Measurements from ENCODE around the gene GADD45G.

GADD45G gene

GRCh38 chr9:89598363-89598713 is 6.5 kb upstream of the GADD45G start:
- no peaks in the 10 kb centered on the region for H3K36me3 ChIP-seq (ENCODE audit: insufficient read depth, low read length)
- H3K9me3 ChIP-seq (ENCODE audit: control insufficient read depth, insufficient read depth, low read length) = no peaks in the 10 kb centered on the region
- peaks cover 7% of the 10 kb centered on the region for H3K4me1 ChIP-seq (ENCODE audit: insufficient read depth, low read length)
- no peak overlapping the region for H3K9ac ChIP-seq (ENCODE audit: low read depth, low read length)

- H3K9me3 ChIP-seq (ENCODE audit: control insufficient read depth, insufficient read depth, low read length) = no peaks in the 10 kb centered on the region
- H3K36me3 ChIP-seq (ENCODE audit: insufficient read depth, low read length) = no peaks in the 10 kb centered on the region
- no peak overlapping the region for H3K9ac ChIP-seq (ENCODE audit: low read depth, low read length)
- H3K4me1 ChIP-seq (ENCODE audit: insufficient read depth, low read length) = peaks cover 3% of the 10 kb centered on the region; the same call in 1 of the 2 replicates
Measured at GRCh38 chr9:89598926-89599325, 5.9 kb upstream of the GADD45G start.

GRCh38 chr9:89600831-89601230 is 4.0 kb upstream of the GADD45G start:
- Histone ChIP-seq H3K36me3 (ENCODE audit: insufficient read depth, low read length) (no peaks in the 10 kb centered on the region), H3K9me3 (ENCODE audit: control insufficient read depth, insufficient read depth, low read length) (no peaks in the 10 kb centered on the region), H3K4me1 (ENCODE audit: insufficient read depth, low read length) (peaks cover 3% of the 10 kb centered on the region; the same call in 1 of the 2 replicates), H3K9ac (ENCODE audit: low read depth, low read length) (no peak overlapping the region)

- peaks cover 4% of the 10 kb centered on the region for H3K4me1 ChIP-seq (ENCODE audit: insufficient read depth, low read length)
- H3K36me3 ChIP-seq (ENCODE audit: insufficient read depth, low read length) = no peaks in the 10 kb centered on the region
- H3K9ac ChIP-seq (ENCODE audit: low read depth, low read length) = no peak overlapping the region
- H3K9me3 ChIP-seq (ENCODE audit: control insufficient read depth, insufficient read depth, low read length) = no peaks in the 10 kb centered on the region
Measured at GRCh38 chr9:89601306-89601705, 3.5 kb upstream of the GADD45G start.

- H3K36me3 ChIP-seq (ENCODE audit: insufficient read depth, low read length) = no peaks in the 10 kb centered on the region
- H3K9ac ChIP-seq (ENCODE audit: low read depth, low read length) = no peak overlapping the region
- H3K4me1 ChIP-seq (ENCODE audit: insufficient read depth, low read length) = peaks cover 9% of the 10 kb centered on the region
- H3K9me3 ChIP-seq (ENCODE audit: control insufficient read depth, insufficient read depth, low read length) = no peaks in the 10 kb centered on the region
Measured at GRCh38 chr9:89601856-89602562, 2.8 kb upstream of the GADD45G start.

GRCh38 chr9:89602978-89603766 is 1.6 kb upstream of the GADD45G start:
- H3K9ac ChIP-seq (ENCODE audit: low read depth, low read length) = peak overlapping the region; percentile 50
- peaks cover 14% of the 10 kb centered on the region for H3K4me1 ChIP-seq (ENCODE audit: insufficient read depth, low read length)
- H3K36me3 ChIP-seq (ENCODE audit: insufficient read depth, low read length) = no peaks in the 10 kb centered on the region
- H3K9me3 ChIP-seq (ENCODE audit: control insufficient read depth, insufficient read depth, low read length) = no peaks in the 10 kb centered on the region

DNA sequence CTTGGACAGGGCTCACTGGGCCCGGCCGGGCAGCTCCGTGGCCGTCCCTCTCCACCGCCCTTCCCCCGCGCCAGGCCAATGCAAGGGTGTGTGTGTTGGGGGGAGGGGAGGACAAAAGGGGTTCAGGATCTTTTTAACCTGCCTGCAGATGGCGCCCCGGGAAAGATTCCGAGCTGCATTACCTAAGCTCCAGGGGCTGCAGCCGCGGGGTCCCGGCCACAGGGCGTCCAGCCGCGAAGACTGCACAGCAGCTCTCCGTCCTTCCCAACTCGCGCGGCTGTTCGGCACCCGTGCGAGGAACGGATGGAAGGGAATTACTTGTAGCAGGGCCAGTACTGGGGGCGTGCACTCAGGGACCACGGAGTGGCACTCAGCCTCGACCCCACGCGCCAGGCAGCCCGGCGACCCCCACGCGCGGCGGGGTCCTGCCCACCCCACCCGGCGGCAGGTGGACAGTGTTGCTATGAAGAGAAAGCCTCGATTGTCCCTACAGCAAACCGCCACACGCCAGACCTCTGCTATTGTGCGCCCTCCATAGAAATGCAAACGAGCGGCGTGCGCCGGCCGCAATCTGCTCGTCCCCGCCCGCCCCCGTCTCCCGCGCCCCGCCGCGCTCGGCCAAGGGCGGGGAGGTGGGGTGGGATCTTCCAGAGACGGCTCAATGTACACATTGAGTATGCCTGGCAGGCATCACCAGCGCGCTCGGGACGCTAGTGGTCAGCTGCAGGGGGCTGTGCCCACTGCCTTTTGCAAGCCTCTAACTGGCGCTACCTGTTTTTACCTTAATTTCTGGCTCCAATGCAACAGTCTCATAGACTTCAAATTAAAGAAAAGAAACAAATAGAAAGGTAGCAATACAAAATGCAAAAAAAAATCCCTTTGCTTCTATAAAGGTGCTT is 796 bp upstream of the GADD45G start:
- peak overlapping the region; percentile 92; the same call in 1 of the 2 replicates for H3K9ac ChIP-seq (ENCODE audit: low read depth, low read length)
- H3K4me1 ChIP-seq (ENCODE audit: insufficient read depth, low read length) = peaks cover 14% of the 10 kb centered on the region
- no peaks in the 10 kb centered on the region for H3K36me3 ChIP-seq (ENCODE audit: insufficient read depth, low read length)
- no peaks in the 10 kb centered on the region for H3K9me3 ChIP-seq (ENCODE audit: control insufficient read depth, insufficient read depth, low read length)

GRCh38 chr9:89605465-89606048 is 745 bp downstream of the GADD45G start:
- Histone ChIP-seq H3K9me3 (ENCODE audit: control insufficient read depth, insufficient read depth, low read length) (no peaks in the 10 kb centered on the region), H3K9ac (ENCODE audit: low read depth, low read length) (peak overlapping the region; percentile 92), H3K4me1 (ENCODE audit: insufficient read depth, low read length) (peaks cover 14% of the 10 kb centered on the region), H3K36me3 (ENCODE audit: insufficient read depth, low read length) (no peaks in the 10 kb centered on the region)

GRCh38 chr9:89606049-89606623 is 1.3 kb downstream of the GADD45G start:
- Histone ChIP-seq H3K9me3 (ENCODE audit: control insufficient read depth, insufficient read depth, low read length) (no peaks in the 10 kb centered on the region), H3K36me3 (ENCODE audit: insufficient read depth, low read length) (no peaks in the 10 kb centered on the region), H3K9ac (ENCODE audit: low read depth, low read length) (peak overlapping the region; percentile 92), H3K4me1 (ENCODE audit: insufficient read depth, low read length) (peaks cover 14% of the 10 kb centered on the region)

GRCh38 chr9:89606624-89607311 is 2.0 kb downstream of the GADD45G start:
- peak overlapping the region; percentile 92; the same call in 1 of the 2 replicates for H3K9ac ChIP-seq (ENCODE audit: low read depth, low read length)
- H3K36me3 ChIP-seq (ENCODE audit: insufficient read depth, low read length) = no peaks in the 10 kb centered on the region
- H3K9me3 ChIP-seq (ENCODE audit: control insufficient read depth, insufficient read depth, low read length) = no peaks in the 10 kb centered on the region
- H3K4me1 ChIP-seq (ENCODE audit: insufficient read depth, low read length) = peaks cover 14% of the 10 kb centered on the region

DNA sequence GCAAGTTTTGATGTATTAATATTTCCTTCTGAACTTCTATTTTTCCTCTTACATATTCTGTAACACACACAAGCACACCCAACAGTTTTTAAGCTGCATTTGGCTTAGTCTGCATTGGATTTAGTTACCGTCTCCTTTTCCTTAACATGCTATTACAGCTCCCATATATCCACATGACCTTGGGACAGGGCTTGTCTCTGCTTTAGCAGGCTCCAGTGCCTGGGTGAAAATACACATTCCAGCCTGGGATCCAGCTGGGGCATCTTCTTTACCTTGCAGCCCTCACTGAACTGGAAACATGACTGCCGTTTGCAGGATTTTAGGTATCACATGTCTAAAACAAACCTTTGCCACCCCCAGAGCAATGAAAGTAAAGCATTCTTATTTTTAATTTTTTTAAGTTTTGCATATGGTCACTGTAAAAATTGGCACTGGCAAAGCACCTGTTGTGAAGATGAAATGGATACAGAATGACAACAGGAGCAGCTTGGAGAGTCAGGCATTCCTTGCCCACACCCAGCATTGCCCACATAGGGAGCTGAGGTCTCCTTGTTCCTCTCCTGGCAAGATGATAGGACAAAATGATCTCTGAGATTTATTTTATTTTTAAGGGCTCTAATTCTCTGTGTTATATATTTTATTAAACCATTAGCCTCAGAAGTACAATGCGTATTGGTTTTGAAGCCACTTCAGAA is 4.0 kb downstream of the GADD45G start:
- Histone ChIP-seq H3K36me3 (ENCODE audit: insufficient read depth, low read length) (no peaks in the 10 kb centered on the region), H3K4me1 (ENCODE audit: insufficient read depth, low read length) (peaks cover 11% of the 10 kb centered on the region; the same call in 1 of the 2 replicates), H3K9me3 (ENCODE audit: control insufficient read depth, insufficient read depth, low read length) (no peaks in the 10 kb centered on the region), H3K9ac (ENCODE audit: low read depth, low read length) (no peak overlapping the region)

- Histone ChIP-seq H3K36me3 (ENCODE audit: insufficient read depth, low read length) (no peaks in the 10 kb centered on the region), H3K9me3 (ENCODE audit: control insufficient read depth, insufficient read depth, low read length) (no peaks in the 10 kb centered on the region), H3K4me1 (ENCODE audit: insufficient read depth, low read length) (peaks cover 11% of the 10 kb centered on the region; the same call in 1 of the 2 replicates), H3K9ac (ENCODE audit: low read depth, low read length) (no peak overlapping the region)
Measured at GRCh38 chr9:89609426-89610006, 4.7 kb downstream of the GADD45G start.

Data from ES-I3 (cell line).